NCI-H1930 (cell line): ENCODE data around the gene NCAPG2.

Experiments
- DNase-seq, 2 experiments: peaks; one replicate each; lab custom pipeline; 2025; lab: John Stamatoyannopoulos, UW

NCAPG2 gene, protein sequence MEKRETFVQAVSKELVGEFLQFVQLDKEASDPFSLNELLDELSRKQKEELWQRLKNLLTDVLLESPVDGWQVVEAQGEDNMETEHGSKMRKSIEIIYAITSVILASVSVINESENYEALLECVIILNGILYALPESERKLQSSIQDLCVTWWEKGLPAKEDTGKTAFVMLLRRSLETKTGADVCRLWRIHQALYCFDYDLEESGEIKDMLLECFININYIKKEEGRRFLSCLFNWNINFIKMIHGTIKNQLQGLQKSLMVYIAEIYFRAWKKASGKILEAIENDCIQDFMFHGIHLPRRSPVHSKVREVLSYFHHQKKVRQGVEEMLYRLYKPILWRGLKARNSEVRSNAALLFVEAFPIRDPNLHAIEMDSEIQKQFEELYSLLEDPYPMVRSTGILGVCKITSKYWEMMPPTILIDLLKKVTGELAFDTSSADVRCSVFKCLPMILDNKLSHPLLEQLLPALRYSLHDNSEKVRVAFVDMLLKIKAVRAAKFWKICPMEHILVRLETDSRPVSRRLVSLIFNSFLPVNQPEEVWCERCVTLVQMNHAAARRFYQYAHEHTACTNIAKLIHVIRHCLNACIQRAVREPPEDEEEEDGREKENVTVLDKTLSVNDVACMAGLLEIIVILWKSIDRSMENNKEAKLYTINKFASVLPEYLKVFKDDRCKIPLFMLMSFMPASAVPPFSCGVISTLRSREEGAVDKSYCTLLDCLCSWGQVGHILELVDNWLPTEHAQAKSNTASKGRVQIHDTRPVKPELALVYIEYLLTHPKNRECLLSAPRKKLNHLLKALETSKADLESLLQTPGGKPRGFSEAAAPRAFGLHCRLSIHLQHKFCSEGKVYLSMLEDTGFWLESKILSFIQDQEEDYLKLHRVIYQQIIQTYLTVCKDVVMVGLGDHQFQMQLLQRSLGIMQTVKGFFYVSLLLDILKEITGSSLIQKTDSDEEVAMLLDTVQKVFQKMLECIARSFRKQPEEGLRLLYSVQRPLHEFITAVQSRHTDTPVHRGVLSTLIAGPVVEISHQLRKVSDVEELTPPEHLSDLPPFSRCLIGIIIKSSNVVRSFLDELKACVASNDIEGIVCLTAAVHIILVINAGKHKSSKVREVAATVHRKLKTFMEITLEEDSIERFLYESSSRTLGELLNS

DNA sequence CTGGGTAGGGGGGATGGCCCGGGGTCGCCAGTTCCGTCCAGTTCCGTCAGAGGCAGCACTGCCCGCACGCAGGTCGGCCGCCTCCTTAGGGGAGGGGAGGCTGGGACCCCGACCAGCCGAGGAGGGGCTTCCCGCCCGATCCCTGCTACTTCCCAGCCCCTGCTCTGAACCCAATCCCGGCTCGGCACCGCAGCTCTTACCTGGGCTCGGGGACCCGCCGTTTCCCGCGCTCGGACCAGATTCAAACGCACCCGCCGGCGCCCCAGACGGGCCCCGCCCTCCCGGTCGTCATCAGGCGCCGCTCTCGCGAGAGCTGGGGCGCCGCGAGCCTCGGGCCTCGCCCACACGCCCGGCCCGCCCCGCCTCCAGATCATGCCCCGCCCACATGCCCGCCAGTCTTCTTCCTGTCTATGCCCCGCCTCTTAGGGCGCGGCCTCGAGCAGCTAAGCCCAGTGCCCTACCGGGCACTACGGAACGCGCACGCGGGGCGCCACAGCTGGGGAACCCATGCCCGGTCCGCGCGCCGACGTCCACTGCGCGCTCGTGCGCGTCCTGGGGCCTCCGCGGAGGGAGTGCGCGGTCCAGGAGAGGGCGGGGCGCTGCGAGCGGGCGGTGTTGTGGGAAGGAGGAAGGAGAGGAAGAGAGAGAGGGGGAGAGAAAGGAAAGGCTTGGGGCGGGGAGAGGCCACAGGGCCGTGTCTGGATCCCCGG lies at the start of gene NCAPG2:
Gene NCAPG2, minus strand, starts transcription at position 281 of the 710 bp plus-strand sequence. CDS start 2,905 bp downstream, outside the sequence.
- peak; percentile 96 to 99 for DNase-seq

DNA sequence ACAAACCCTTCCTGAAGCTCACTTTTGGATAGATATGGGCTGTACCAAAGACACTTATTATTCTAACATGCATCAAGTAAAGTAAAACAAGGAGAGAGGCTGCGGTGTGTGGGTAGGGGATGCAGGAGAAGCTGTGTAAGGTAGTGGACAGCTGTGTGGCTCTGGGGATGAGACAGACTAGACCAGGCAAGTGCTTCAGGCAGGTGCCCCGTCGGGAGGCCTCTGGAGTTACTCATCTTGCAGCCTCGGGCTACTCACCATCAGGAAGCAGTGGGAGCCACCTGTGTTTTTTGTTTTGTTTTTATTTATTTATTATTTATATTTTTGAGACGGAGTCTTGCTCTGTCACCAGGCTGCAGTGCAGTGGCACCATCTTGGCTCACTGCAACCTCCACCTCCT lies 49.3 kb upstream of the NCAPG2 start:
- DNase-seq: no peak

DNA sequence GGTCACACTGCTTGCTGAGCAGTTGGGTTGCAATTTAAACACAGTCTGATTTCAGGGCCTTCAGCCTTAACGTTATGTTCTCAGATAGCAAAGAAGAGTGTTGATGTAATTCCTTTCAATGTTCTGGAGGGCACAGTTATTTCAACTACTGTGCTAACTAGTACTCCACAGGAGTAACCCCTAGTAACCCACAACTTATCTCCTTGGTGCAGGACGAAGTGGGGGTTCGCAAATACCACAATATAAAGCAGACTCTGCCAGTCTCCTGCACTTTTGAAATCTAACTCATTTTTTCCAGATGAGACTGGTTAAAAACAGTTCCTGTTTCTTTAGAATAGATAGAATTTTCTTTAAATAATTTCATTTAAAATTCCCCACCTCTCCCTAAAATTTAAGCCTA lies 47.1 kb upstream of the NCAPG2 start:
- no peak for DNase-seq

GRCh38 chr7:158751199-158751598 lies 46.6 kb upstream of the NCAPG2 start:
- no peak for DNase-seq

GRCh38 chr7:158750702-158751101 lies 46.1 kb upstream of the NCAPG2 start:
- DNase-seq: no peak

DNA sequence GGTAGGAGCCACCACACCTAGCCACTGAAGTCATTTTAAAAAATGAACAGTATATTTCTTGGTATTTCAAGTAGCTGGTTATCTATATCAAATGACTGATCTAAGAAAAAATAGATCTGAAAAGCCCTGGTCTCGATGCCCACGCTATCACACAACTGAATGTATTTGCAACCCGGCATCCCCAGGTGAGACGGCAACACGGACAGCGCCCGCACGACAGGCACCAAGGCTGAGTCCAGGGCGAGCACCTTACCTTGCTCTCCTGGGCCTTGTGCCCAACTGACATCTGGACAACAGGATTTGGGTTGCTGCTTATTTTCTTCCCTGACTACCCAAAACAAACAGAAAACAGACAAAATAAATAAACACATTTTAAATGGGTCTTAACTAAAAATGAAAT lies 44.8 kb upstream of the NCAPG2 start:
- no peak for DNase-seq

- DNase-seq: no peak
Measured at GRCh38 chr7:158748335-158748734, 43.7 kb upstream of the NCAPG2 start.

- DNase-seq: no peak
Measured at GRCh38 chr7:158747408-158747807, 42.8 kb upstream of the NCAPG2 start.

DNA sequence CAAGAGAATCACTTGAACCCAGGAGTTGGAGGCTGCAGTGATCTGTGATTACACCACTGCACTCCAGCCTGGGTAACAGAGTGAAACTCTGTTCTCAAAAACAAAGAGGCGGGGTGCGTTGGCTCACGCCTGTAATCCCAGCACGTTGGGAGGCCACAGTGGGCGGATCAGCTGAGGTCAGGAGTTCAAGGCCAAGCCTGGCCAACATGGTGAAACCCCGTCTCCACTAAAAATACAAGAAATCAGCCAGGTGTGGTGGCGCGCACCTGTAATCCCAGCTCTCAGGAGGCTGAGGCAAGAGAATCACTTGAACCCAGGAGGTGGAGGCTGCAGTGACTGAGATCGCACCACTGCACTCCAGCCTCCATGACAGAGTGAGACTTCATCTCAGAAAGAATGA lies 42.4 kb upstream of the NCAPG2 start:
- DNase-seq: no peak

GRCh38 chr7:158745057-158745715 lies 40.6 kb upstream of the NCAPG2 start:
- DNase-seq: no peak

- DNase-seq: no peak
Measured at GRCh38 chr7:158744070-158744469, 39.5 kb upstream of the NCAPG2 start.

GRCh38 chr7:158743219-158743618 lies 38.6 kb upstream of the NCAPG2 start:
- no peak for DNase-seq

GRCh38 chr7:158742065-158742821 lies 37.6 kb upstream of the NCAPG2 start:
- DNase-seq: no peak

DNA sequence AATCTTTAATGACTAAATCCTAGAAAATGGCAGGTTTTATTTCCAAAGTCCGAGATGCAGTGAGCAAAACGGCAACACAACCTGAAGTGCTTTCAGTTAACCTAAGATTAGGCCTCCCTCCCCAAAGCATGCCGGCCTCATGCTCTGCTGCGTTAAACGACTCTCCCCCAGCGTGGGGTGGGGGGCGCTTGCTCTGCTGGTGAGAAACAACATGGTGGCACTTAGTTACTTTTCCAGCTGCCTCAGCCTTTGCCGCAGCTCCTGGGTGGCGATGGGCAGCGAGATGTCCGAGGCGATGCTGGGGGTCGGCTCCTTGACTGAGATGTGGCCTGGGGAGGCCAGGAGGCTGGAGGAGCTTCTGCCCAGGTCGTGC lies 36.7 kb upstream of the NCAPG2 start:
- DNase-seq: no peak

DNA sequence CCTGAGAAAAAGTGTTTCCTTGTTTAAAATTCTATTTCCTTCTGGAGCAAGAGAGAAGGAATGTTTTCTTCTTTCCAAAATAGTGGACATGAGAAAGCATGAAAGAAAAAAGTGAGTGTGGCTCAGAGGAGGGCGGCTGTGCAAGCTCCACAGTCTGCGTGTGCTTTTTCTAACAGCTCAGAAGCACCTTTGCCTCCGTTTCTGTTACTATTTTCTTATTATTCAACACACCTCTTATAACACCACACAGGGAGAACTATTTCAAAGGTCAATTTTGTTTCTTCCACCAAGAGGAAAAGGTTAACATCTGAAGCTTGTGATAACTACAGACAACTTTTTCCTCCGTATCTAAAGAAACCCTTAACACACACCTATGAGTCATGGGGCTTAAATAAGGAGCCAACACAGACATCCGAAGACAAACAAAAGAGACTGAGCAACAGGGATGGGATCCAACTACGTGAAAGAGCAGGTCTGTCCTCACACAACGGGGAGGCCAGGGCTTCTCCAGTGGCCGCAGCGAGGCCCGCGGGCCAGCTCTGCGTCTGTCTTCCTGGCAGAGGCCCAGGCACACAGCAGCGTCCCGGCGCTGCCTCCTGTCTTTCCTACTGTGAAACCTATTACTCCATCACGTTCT lies 36.2 kb upstream of the NCAPG2 start:
- no peak for DNase-seq

DNA sequence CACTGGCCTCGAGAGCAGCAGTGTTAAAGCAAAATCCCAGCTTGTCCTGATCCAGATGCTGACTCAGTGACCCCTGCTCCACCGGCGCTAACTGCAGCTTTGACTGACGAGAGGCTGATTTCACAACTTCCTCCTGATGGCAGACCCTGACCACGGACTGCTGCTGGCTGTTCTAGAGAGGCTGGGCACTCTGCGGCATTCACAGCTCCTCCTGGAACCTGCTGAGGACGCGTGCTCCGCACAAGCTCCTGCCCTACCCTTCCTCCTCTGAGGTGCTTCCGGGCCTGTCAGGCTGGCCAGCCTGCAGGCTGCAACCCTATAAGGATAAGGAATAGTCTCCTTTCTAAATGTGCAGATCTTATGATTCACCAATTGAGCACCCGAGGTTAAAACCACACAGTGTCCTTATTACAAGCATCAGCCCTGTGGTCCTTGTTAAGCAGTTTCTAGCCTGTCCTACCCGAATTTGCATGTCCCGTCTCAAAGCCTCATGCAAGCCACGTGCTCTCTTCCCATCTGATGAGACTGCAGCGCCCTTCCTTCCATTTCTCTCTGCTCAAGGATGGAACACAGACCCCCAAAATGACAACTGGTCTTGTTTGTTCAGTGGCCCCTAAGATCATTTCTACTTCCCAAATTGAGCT lies 35.5 kb upstream of the NCAPG2 start:
- no peak for DNase-seq

- DNase-seq: no peak
Measured at GRCh38 chr7:158738841-158739240, 34.2 kb upstream of the NCAPG2 start.

- DNase-seq: no peak
Measured at GRCh38 chr7:158737064-158737695, 32.6 kb upstream of the NCAPG2 start.

GRCh38 chr7:158735935-158736334 lies 31.3 kb upstream of the NCAPG2 start:
- DNase-seq: no peak
